GM12891 (cell line): Measurements from ENCODE around the gene ZMIZ1.

Experiments
- DNase-seq: peaks from one replicate; pipeline ENCODE4 v3.0.0; 2011; ENCODE audit warnings: low spot score; ENCODE audit not compliant: insufficient read length
- FAIRE-seq: peaks from 2 replicates; lab custom pipeline; 2011; peaks lifted over from hg19 to GRCh38; lab: Jason Lieb, UNC
- PAX5 ChIP-seq: IDR thresholded peaks from 2 replicates; pipeline ENCODE4 v1.6.1; 2011; ENCODE audit warnings: low read length, moderate library complexity, mild to moderate bottlenecking; ENCODE audit not compliant: insufficient read depth, severe bottlenecking
- POLR2A ChIP-seq: IDR thresholded peaks from 2 replicates; pipeline ENCODE4 v1.6.1; 2011; ENCODE audit warnings: low read depth, low read length, control low read depth
- POLR2AphosphoS5 ChIP-seq: IDR thresholded peaks from 2 replicates; pipeline ENCODE4 v1.6.1; 2011; ENCODE audit warnings: low read depth, low read length, control low read depth
- POU2F2 ChIP-seq: IDR thresholded peaks from 2 replicates; pipeline ENCODE4 v1.6.1; 2011; ENCODE audit warnings: low read depth, mild to moderate bottlenecking, control low read depth, low read length, moderate library complexity
- SPI1 ChIP-seq: IDR thresholded peaks from 2 replicates; pipeline ENCODE4 v1.6.1; 2011; ENCODE audit warnings: low read depth, low read length, control low read depth
- TAF1 ChIP-seq: IDR thresholded peaks from 2 replicates; pipeline ENCODE4 v1.6.1; 2011; ENCODE audit warnings: low read depth, low read length, control low read depth

The ZMIZ1 gene

DNA sequence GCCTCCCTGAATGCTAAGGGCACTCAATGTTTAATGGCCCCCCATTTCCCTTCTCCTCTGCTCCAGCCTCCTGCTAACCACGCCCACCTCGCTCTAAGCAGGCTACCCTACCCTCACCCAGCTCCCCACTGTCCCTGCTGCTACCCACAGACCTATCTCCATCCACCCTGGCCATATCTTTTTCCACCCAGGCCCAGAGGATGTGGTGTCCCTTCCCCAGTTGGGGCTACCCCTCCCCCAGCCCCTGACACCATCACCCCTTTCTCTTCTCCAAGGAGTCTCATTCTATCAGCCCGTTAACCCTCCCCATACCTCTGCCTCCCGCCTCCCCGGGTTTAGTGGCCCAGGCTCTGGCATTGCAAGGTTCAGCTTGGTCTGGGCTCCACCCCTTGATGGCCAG lies 249.6 kb downstream of the ZMIZ1 start:
- FAIRE-seq, result no peak
- no peak for TF ChIP-seq POLR2A
- TF ChIP-seq POU2F2, result no peak
- TF ChIP-seq POLR2AphosphoS5, result no peak
- no peak for TF ChIP-seq TAF1
- TF ChIP-seq PAX5, result no peak
- no peak for TF ChIP-seq SPI1
- DNase-seq, result no peak

DNA sequence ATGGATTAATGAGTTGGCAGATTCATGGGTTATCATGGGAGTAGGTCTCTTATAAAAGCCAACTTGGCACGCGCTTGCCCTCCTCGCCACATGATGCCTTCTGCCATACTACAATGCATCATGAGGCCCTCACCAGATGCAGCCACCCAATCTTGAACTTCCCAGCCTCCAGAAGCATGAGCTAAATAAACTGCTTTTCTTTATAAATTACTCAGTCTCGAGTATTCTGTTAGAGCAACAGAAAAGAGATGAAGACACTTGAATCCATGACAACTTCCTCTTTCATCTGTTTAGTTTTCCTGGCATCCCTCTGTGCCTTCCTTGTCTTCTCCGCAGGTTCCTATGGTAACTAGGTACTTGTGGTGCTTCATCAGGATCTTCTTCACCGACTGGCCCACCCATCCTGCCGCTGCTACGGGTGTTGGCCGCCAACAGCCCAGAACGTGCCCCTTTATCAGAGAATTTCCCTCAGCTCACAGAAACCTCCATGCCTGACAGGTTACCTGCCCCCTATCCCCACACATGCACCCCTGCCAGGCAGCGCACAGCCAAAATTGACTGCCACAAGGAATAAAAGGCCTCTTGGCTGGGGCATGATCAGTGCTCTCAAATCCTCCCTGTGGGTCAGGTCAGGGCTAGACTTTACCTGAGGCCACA lies 250.5 kb downstream of the ZMIZ1 start:
- TF ChIP-seq POU2F2, result no peak
- no peak for TF ChIP-seq TAF1
- TF ChIP-seq POLR2A, result no peak
- no peak for TF ChIP-seq POLR2AphosphoS5
- TF ChIP-seq PAX5, result no peak
- no peak for TF ChIP-seq SPI1
- no peak for FAIRE-seq

DNA sequence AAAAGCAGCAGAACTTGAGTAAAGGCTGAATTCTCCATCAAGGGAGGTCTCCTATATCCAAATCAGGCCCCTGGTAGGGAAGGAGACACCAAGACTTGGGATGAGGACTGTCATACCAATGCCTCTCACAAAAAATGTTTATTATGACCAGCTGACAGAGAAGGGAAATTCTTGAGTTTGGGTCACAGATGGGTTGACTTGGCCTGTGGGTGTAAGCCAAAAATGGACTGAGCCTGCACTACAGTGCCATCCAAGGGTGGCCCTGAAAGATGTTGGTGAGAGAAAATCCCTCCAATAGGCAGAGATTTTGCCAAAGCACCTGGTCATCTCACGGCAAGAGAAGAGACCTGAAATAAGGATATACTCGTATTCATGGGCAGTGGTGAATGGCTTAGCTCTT lies 251.6 kb downstream of the ZMIZ1 start:
- TF ChIP-seq POLR2A, result no peak
- no peak for TF ChIP-seq POU2F2
- no peak for TF ChIP-seq TAF1
- no peak for TF ChIP-seq PAX5
- no peak for TF ChIP-seq POLR2AphosphoS5
- TF ChIP-seq SPI1, result no peak
- no peak for FAIRE-seq
- DNase-seq, result no peak

More for the DNA sequence above, 250.5 kb downstream of the ZMIZ1 start:
- DNase-seq, result no peak

DNA sequence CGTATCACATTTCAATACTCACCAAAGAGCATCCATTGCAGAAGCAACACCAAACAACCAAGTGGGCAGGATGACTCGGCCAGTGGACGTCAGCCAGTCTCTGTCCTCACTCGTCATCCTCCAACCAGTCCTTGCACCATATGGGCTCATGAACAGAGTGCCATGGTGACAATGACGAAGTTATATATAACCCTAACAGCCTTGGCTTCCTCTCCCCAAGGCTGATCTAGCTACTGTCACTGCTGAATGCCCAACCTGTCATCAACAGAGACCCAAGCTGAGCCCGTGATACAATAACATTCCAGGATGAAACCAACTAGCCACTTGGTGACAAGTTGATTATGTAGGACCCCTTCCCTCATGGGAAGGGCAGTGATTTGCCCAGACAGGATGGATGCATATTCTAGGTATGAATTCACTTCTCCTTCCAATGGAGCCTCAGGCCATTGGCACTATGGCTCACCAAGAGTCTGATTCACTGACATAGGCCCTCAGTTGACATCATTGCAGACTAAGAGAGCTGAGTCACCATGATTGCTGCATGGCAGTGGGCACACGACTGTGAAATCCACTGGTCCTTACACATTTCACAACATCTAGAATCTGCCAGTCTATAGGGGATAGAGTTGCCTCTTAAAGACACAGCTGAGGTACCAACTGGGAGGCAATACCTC lies 252.2 kb downstream of the ZMIZ1 start:
- no peak for FAIRE-seq
- TF ChIP-seq POU2F2 (no peak), POLR2AphosphoS5 (no peak), POLR2A (no peak), SPI1 (no peak), PAX5 (no peak), TAF1 (no peak)
- no peak for DNase-seq

- DNase-seq (no peak), FAIRE-seq (no peak)
- TF ChIP-seq POU2F2 (no peak), SPI1 (no peak), TAF1 (no peak), POLR2AphosphoS5 (no peak), PAX5 (no peak), POLR2A (no peak)
These were observed 252.7 kb downstream of the ZMIZ1 start for GRCh38 chr10:79321494-79321882.

DNA sequence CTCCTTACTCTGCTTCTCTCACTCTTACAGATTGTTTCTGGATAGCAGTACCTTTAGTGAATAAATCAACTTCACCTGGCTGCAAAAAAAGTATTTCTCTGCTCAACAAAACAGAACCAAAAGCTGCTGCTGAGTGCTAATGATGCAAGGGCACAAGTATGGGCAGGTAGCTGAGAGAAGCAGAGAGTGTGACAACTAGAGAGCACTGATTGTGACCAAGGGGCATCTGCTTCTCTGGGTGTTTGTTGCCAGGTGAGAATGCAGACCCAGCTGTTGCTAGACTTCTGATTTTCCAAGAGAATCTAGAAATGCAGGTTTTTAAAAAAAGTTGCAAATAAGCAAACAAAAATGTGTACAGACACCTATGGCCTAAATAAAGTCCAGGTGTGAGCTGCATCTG lies 253.2 kb downstream of the ZMIZ1 start:
- no peak for DNase-seq
- FAIRE-seq, result no peak
- no peak for TF ChIP-seq PAX5
- no peak for TF ChIP-seq SPI1
- no peak for TF ChIP-seq TAF1

- DNase-seq (no peak), FAIRE-seq (peak; percentile 69)
- TF ChIP-seq POLR2A (no peak), POLR2AphosphoS5 (no peak), SPI1 (no peak), POU2F2 (no peak), TAF1 (no peak), PAX5 (no peak)
These were observed 254.1 kb downstream of the ZMIZ1 start for GRCh38 chr10:79322616-79323543.

DNA sequence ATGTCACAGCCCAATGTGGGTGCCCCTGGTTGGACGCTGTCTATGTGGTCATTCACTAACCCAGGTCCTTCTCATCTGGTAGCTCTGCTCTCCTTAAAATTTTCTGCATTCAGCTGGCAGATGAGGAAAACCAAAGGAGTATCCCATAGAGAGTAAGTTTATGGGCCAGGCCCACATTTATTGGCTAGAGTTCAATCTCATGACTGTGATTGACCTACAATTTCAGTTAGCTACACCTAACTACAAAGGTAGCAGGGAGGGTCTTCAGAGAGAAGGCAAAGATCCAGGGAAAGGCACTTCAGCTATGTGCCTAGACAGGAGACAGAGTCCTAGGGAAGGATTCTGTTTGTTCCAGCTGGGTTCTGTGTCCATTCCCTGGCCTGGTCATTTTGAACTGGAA lies 254.8 kb downstream of the ZMIZ1 start:
- FAIRE-seq (no peak), DNase-seq (no peak)
- TF ChIP-seq SPI1 (no peak), PAX5 (no peak), POU2F2 (no peak), POLR2AphosphoS5 (no peak), TAF1 (no peak), POLR2A (no peak)

- TF ChIP-seq POU2F2 (no peak), POLR2A (no peak), SPI1 (no peak), TAF1 (no peak), POLR2AphosphoS5 (no peak), PAX5 (no peak)
- DNase-seq (no peak), FAIRE-seq (no peak)
These were observed 255.4 kb downstream of the ZMIZ1 start for GRCh38 chr10:79324032-79324695.
